ENCODE data around the gene BRINP1.

DNA sequence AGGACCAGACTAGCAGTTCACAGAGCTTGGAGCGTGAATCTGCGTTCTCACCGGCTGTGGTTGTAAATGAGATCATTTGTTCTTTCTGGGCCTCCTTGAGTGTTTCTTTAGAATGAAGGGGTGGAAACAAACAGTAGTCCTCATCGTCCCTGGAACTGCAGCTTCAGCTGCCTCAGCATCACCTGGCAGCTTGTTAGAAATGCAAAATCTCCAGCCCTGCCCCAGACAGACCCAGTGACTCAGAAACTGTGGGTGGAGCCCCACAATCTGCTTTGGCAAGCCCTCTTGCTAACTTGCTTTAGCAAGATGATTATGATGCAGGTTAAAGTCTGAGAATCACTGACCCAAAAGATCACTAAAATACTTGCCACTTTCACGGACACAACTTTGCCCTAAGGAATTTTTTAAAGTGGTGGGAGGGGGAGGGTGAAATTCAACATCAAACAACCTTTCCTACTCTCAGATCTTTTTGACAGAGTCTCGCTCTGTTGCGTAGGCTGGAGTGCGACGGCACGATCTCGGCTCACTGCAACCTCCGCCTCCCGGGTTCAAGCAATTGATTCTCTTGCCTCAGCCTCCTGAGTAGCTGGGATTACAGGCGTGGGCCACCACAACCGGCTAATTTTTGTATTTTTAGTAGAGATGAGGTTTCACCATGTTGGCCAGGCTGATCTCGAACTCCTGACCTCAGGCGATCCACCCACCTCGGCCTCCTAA lies 86.0 kb downstream of the BRINP1 start:
- TF ChIP-seq TAF1 (IDR thresholded peaks at IDR 0.05; ENCODE audit: low read depth, low read length) (no peak), POLR2AphosphoS5 (IDR thresholded peaks at IDR 0.05; ENCODE audit: low read depth, low read length) (no peak), POLR2A (IDR thresholded peaks at IDR 0.05; ENCODE audit: low read depth, low read length) (no peak), SPI1 (IDR thresholded peaks at IDR 0.05; ENCODE audit: low read depth, low read length) (no peak), PAX5 (IDR thresholded peaks at IDR 0.05; ENCODE audit: insufficient read depth, low read length, severe bottlenecking) (no peak), POU2F2 (IDR thresholded peaks at IDR 0.05; ENCODE audit: low read depth, low read length) (no peak)
